Fibroblast of pulmonary artery (primary cell): Measurements from ENCODE around the gene WDPCP.
"Not testable (repeated sequence)": the region's sequence is repeated elsewhere in the genome, so short reads cannot be mapped to it uniquely, and the experiment has no call there.

Experiments
- DNase-seq: peaks from one replicate; pipeline ENCODE4 v3.0.0-alpha.2; 2010; ENCODE audit warnings: low read depth
- H3K4me3 ChIP-seq: replicated peaks from 2 replicates; pipeline ENCODE4 v1.5.1; 2011; ENCODE audit warnings: low read depth, mild to moderate bottlenecking, control low read depth, low read length, moderate library complexity
- CTCF ChIP-seq: IDR thresholded peaks from 2 replicates; pipeline ENCODE4 v1.5.1; 2011; ENCODE audit warnings: mild to moderate bottlenecking, control low read depth, low read length, inconsistent platforms; ENCODE audit errors: missing control alignments

Gene WDPCP

DNA sequence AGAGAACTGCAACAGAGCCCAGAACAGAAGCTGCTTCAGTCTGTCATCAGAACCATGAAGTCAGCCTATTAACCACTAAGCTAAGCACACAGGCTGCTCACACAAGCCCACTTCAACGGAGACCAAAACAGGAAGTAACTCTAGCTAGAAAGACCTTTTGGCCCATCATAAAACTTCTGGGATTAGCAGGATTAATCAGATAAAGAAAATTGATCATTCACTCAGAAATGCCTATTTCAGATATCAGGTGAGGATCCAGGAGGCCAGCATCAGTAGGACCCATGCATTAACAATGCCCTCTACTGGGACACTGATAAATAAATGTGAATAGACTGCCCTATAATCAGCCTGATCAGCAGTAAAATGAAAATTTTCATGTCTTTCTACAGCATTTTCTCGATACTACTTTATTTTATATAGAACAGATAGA, 101.4 kb downstream of the WDPCP start:
- TF ChIP-seq CTCF = no peak
- no peak overlapping the region for H3K4me3 ChIP-seq
- DNase-seq = no peak

- TF ChIP-seq CTCF = no peak
- no peak for DNase-seq
Observed at GRCh38 chr2:63484901-63485300, 103.4 kb downstream of the WDPCP start.

GRCh38 chr2:63484481-63484880, 103.8 kb downstream of the WDPCP start:
- TF ChIP-seq CTCF = no peak
- H3K4me3 ChIP-seq = no peak overlapping the region
- no peak for DNase-seq

More at GRCh38 chr2:63484901-63485300, 103.4 kb downstream of the WDPCP start:
- no peak overlapping the region for H3K4me3 ChIP-seq

DNA sequence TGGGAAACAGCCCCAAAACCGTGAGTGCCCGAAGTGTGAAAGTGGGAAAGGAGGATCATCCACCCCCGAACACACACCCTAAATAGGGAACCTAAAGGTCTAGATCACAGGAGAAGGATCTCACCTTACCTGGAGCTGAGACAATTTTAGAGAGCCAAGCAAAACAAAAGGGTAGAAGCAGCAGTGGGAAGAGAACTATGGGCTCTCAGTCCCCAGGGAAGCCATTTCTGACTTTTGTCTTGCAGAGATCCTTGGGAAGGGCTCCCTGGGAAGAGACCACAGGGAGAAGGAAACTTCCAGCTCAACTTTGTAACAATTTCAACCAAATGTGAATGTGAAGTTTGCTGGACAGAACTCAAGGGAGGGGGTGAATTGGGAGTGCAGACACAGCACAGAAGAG, 110.6 kb downstream of the WDPCP start:
- TF ChIP-seq CTCF = no peak
- DNase-seq = no peak
- no peak overlapping the region for H3K4me3 ChIP-seq

DNA sequence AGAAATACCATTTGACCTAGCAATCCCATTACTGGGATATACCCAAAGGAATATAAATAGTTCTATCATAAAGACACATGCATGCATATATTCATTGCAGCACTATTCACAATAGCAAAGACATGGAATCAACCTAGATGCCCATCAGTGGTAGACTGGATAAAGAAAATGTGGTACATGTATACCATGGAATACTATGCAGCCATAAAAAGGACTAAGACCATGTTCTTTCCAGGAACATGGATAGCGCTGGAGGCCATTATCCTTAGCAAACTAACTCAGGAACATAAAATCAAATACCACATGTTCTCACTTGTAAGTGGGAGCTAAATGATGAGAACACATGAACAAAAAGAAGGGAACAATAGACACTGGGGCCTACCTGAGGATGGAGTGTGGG, 119.0 kb downstream of the WDPCP start:
- not testable (repeated sequence) for H3K4me3 ChIP-seq, DNase-seq

- H3K4me3 ChIP-seq = no peak overlapping the region
- DNase-seq = peak; percentile 6
- no peak for TF ChIP-seq CTCF
Observed at GRCh38 chr2:63465633-63466032, 122.6 kb downstream of the WDPCP start.

- TF ChIP-seq CTCF = no peak
- no peak for DNase-seq
- no peak overlapping the region for H3K4me3 ChIP-seq
Observed at GRCh38 chr2:63463142-63463541, 125.1 kb downstream of the WDPCP start.

DNA sequence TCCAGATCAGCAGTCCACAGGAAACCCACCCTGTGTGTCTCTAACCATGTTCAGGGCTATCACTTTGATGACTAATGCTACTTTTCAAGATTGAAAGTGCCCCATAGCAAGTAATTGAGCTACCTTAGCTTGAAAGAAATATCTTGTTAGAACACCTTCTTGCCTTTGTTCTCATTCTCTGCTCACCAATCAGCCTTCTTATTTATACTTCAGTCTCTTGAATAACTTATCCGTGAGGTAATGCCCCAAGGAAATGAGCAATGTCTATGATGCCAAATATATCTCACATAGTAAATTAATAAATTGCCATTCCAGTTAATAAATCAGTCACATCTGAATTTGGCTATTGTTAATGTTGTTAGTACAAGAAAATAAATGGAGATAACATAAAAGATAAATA, 141.6 kb downstream of the WDPCP start:
- no peak overlapping the region for H3K4me3 ChIP-seq
- DNase-seq = no peak
- TF ChIP-seq CTCF = no peak
